ENCODE results near the gene HSPD1.

HSPD1 gene

DNA sequence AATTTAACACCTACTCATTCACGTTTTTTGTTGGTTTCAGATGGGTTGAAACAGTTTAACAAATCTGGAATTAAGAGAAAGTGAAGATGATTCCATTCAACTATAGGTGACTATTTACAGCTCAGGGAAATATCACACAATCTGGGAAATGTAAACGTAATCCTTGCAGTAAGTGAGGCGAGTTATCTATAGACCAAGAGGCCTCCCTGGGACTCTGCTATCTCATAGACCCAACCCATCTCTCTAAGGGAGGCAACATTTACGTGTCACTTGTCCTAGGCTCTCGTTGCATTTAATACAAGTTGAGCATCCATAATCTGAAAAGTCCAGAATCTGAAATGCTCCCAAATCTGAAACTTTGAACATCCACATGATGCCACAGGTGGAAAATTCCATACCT lies 14.3 kb upstream of the HSPD1 start:
- no peaks in the 10 kb centered on the region for H3K36me3 ChIP-seq
- H3K9me3 ChIP-seq = no peaks in the 10 kb centered on the region
- no peak for TF ChIP-seq CTCF (IDR thresholded peaks at IDR 0.05; ENCODE audit: low read depth, low read length)
- no peaks in the 10 kb centered on the region for H3K27me3 ChIP-seq
- no peak overlapping the region for H3K4me3 ChIP-seq (ENCODE audit: low read depth, low read length)
- H3K4me1 ChIP-seq = peaks cover 5% of the 10 kb centered on the region
- DNase-seq = no peak

GRCh38 chr2:197506658-197507057 lies 7.0 kb upstream of the HSPD1 start:
- TF ChIP-seq CTCF (IDR thresholded peaks at IDR 0.05; ENCODE audit: low read depth, low read length) = no peak
- 0 out of 2 replicates have a peak, but pooled peaks cover 2% of the 10 kb centered on the region for H3K4me1 ChIP-seq
- H3K4me3 ChIP-seq (ENCODE audit: low read depth, low read length) = no peak overlapping the region
- no peaks in the 10 kb centered on the region for H3K27me3 ChIP-seq
- H3K36me3 ChIP-seq = peaks cover 52% of the 10 kb centered on the region
- no peak for DNase-seq
- H3K9me3 ChIP-seq = no peaks in the 10 kb centered on the region

DNA sequence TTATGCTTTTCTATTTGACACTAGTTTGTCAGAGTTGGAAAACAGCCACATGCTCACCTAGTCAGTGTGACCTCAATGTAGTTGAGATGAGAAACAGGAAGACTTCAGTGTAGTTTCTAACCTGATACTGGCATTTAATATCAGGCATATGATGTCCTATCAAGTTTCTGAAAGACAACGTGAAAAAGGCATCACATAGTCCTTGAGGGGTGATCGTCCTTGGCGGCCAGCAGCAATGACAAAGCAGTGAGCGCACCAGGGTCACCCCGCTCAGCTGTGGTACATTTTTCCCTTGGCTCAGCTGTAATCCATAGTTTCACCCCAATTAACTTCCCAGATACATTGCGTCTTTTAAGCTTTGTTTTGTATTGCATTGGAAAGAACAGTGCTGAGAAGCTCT lies 4.9 kb upstream of the HSPD1 start:
- Histone ChIP-seq H3K4me3 (ENCODE audit: low read depth, low read length) (no peak overlapping the region), H3K36me3 (peaks cover 62% of the 10 kb centered on the region), H3K4me1 (0 out of 2 replicates have a peak, but pooled peaks cover 2% of the 10 kb centered on the region), H3K27me3 (no peaks in the 10 kb centered on the region), H3K9me3 (no peaks in the 10 kb centered on the region)
- TF ChIP-seq CTCF (IDR thresholded peaks at IDR 0.05; ENCODE audit: low read depth, low read length) = no peak
- DNase-seq = no peak

GRCh38 chr2:197504000-197504399 lies 4.4 kb upstream of the HSPD1 start:
- H3K4me3 ChIP-seq (ENCODE audit: low read depth, low read length) = no peak overlapping the region
- H3K36me3 ChIP-seq = peaks cover 64% of the 10 kb centered on the region
- no peaks in the 10 kb centered on the region for H3K27me3 ChIP-seq
- no peaks in the 10 kb centered on the region for H3K9me3 ChIP-seq
- 0 out of 2 replicates have a peak, but pooled peaks cover 2% of the 10 kb centered on the region for H3K4me1 ChIP-seq
- TF ChIP-seq CTCF (IDR thresholded peaks at IDR 0.05; ENCODE audit: low read depth, low read length) = no peak
- no peak for DNase-seq

DNA sequence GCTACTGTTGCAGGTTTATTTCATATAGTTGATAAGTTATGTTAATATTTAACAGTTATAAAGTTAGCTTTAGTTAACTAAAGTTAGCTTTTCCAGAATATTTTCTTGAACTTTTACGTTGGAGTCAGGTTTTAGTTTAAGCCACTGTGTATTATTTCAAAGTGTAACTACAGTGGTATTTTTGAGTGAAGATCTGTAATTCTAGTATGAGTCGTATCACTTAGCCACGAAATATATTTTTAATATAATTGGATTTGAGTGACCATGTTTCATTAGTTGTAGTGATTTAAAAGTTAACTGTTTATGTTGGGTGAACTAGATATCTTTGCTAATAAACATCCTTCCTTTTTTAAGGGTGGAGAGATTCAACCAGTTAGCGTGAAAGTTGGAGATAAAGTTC lies 3.0 kb upstream of the HSPD1 start:
- H3K36me3 ChIP-seq = peaks cover 73% of the 10 kb centered on the region
- H3K27me3 ChIP-seq = no peaks in the 10 kb centered on the region
- no peaks in the 10 kb centered on the region for H3K9me3 ChIP-seq
- no peak for DNase-seq
- no peak for TF ChIP-seq CTCF (IDR thresholded peaks at IDR 0.05; ENCODE audit: low read depth, low read length)
- H3K4me1 ChIP-seq = 0 out of 2 replicates have a peak, but pooled peaks cover 2% of the 10 kb centered on the region
- H3K4me3 ChIP-seq (ENCODE audit: low read depth, low read length) = peak overlapping the region; percentile 98

GRCh38 chr2:197502201-197502600 lies 2.6 kb upstream of the HSPD1 start:
- H3K36me3 ChIP-seq = peaks cover 78% of the 10 kb centered on the region
- 0 out of 2 replicates have a peak, but pooled peaks cover 2% of the 10 kb centered on the region for H3K4me1 ChIP-seq
- peak overlapping the region; percentile 98 for H3K4me3 ChIP-seq (ENCODE audit: low read depth, low read length)
- DNase-seq = no peak
- H3K27me3 ChIP-seq = no peaks in the 10 kb centered on the region
- no peaks in the 10 kb centered on the region for H3K9me3 ChIP-seq
- no peak for TF ChIP-seq CTCF (IDR thresholded peaks at IDR 0.05; ENCODE audit: low read depth, low read length)
